ENCODE data around the gene NPHS1.
"Not testable (repeated sequence)": the region's sequence is repeated elsewhere in the genome, so short reads cannot be mapped to it uniquely, and the experiment has no call there.

The NPHS1 gene

DNA sequence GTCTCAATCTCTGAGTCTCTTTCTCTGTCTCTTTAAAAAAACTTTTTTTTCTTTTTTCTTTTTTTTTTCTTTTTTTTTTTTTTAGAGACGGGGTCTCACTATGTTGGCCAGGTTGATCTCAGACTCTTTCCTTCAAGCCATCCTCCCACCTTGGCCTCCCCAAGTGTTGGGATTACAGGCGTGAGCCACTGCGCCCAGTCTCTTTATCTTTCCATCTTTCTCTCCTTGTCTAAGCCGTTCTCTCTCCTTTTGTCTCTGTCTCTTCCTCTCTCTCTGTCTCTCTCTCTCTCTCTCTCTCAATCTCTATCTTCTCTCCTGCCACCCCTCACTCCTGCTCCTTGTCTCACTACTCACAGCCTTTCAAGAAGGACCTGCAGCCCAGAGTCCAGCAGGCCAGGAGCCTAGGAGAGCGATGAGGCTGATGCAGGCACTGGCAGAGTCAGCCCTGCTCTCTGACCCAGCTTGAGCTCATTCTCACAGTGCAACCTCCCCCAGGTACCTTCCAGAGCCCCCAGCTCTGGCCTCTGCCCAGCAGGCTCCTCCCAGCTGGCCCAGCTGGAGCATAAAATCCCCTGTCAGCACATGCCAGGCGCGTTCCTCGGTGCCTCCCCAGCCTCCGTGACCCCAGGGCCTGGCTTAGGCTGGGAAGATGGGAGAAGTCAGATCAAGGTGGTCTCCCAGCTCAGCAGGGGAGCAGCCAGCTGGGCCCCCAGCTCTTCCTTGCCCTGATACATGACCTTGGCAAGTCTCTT, at the start of gene NPHS1:
TSS of gene NPHS1 (minus strand) at position 476 of the 752 bp plus-strand sequence. CDS start 667 bp downstream, outside the sequence.
- no peak for DNase-seq (ENCODE audit: low read depth in 2 of 2)

- DNase-seq (ENCODE audit: low read depth in 2 of 2), result no peak
Measured at GRCh38 chr19:35901055-35901644, 48.8 kb upstream of the NPHS1 start.

DNA sequence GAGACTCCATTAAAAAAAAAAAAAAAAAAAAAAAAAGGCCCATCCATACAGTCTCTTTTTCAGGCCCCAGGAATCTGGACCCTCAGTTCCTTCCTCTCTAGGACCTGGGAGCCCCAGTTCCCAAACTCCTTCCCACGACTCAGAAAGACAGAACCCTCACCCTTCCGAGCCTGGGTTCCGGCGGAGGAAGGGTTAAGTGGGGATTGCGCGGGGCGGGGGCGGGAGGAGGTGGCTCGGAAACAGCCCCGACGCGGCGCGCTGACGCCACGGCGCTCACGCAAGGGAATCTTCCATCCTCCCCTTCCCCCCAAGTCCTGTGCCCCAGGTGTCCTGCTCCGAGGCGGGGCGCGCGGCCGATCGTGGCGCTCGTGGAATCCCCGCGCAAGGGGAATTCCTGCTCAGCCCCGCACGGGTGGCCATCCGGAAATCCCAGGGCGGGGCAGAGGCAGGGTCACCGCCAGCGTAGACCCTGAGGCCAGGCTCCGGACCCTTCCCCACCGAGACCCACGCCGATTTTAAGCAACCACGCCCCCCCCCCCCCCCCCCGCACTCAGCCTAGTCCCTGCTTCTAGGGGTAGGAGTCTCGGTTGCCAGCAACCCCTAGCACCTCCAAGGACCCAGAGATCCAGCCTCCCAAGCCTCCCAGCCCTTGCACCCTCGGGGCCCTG, 47.4 kb upstream of the NPHS1 start:
- DNase-seq (ENCODE audit: low read depth in 2 of 2), result peak; percentile 79 to 80

- no peak for DNase-seq (ENCODE audit: low read depth in 2 of 2)
Measured at GRCh38 chr19:35898499-35898809, 46.1 kb upstream of the NPHS1 start.

DNA sequence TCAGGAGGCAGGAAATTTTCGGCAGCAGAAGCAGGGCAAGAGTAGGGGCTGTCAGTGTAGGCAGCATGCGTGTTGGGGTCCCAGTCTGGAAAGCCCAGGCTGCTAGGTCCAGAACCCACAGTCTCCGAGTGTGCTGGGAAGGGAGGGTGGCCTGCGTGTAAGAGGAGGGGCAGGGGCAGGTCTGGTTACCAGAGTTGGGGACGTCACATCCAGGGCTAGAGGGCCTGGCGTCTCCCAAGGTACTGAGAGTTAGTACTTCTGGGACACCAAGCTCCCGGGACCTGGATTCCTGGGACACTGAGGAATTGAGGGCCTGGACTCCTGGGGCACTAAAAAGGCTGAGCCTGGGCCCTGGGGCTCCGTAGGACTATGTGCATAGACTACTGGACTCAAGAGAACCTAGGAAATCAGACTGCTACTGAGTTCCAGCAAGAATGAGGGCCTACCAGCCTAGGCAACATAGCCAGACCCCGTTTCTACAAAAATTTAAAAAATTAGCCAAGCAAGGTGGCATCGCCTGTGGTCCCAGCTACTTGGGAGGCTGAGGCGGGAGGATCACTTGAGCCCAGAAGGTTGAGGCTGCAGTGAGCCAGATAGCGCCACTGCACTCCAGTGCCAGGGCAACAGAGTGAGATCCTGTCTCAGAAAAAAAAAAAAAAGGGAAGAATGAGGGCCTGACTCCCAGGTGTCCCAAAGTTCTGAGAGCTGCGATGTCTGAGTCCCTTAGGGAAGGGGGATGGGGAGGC, 45.6 kb upstream of the NPHS1 start:
- no peak for DNase-seq (ENCODE audit: low read depth in 2 of 2)

- no peak for DNase-seq (ENCODE audit: low read depth in 2 of 2)
Measured at GRCh38 chr19:35896643-35897040, 44.3 kb upstream of the NPHS1 start.

DNA sequence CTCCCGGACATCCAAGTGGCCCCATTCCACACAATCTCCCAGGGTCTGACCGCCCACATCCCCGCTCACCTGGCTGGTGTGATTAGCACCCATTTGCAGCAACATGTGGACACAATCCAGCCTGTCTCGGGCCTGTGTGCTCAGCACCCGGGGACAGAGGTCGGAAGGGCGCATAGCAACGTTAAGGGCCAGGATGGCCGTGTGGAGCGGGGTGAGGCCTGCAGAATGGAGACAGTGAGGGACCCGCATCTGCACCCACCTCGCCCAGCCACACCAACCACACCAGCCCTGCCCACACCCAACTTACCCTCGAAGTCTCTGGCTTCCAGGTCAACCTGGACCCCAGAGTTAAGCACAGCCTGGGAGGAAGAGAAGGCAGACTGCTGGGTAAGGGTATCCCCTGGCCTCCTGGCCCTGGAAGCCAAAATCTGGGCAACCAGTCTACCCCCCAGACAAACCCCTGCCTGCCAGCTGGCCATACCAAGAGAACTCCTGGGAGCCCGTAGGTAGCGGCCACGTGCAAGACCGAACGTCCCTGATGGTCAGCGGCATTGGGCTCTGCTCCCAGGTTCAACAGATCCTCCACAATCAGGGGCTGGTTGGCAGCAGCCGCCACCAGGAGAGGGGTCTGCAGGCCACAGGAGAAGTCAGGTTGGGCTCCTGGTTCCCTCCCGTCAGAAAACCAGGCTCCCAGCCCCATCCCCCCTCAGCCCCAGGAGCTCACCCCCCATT, 43.8 kb upstream of the NPHS1 start:
- no peak for DNase-seq (ENCODE audit: low read depth in 2 of 2)

DNA sequence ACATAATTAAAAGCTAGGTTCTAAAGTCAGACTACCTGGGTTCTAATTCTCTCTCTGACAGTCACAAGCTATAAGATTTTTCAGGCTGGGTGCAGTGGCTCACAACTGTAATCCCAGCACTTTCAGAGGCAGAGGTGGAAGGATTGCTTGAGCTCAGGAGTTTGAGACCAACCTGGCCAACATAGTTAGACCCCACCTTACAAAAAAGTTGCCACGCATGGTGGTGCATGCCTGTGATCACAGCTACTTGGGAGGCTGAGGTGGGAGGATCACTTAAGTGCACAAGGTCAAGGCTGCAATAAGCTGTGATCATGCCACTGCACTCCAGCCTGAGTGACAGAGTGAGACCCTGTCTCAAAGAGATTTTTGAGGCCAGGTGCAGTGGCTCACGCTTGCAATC, 42.0 kb upstream of the NPHS1 start:
- no peak for DNase-seq (ENCODE audit: low read depth in 2 of 2)

DNA sequence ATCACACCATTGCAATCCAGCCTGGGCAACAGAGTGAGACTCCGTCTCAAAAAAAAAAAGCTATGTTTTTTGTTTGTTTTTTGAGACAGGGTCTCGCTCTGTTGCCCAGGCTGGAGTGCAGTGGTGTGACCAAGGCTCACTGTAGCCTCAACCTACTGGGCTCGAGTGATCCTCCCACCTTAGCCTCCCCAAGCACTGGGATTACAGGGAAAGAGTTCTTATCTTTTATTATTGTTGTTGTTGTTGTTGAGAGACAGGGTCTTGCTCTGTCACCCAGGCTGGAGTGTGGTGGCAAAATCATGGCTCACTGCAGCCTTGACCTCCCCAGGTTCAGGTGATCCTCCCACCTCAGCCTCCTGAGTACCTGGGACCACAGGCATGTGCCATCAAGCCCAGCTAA, 39.5 kb upstream of the NPHS1 start:
- DNase-seq (ENCODE audit: low read depth in 2 of 2), result not testable (repeated sequence)

DNA sequence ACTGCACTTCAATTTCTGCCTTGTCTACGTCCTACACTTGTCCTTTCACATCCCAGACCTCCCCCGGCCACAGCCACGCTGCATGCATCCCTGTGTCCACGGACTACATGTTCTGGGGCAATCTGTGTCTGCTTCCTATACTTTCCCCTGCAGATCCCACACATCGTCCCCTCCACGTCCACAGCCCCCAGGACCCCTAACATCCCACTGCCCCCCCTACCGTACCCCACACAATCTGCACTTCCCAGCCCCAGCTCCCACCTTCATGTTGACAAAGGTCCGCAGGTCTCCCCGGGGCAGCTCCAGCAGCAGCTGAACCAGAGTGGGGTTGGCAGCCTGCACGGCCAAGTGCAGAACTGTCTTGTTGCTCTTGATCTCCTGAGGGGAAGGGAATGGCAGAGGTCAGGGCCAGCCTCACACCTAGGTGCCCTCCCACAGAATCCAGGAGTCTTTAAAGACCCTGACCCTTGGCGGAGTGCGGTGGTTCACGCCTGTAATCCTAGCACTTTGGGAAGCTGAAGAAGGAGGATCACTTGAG, 37.9 kb upstream of the NPHS1 start:
- DNase-seq (ENCODE audit: low read depth in 2 of 2), result no peak

GRCh38 chr19:35889370-35890112, 37.2 kb upstream of the NPHS1 start:
- no peak for DNase-seq (ENCODE audit: low read depth in 2 of 2)

DNA sequence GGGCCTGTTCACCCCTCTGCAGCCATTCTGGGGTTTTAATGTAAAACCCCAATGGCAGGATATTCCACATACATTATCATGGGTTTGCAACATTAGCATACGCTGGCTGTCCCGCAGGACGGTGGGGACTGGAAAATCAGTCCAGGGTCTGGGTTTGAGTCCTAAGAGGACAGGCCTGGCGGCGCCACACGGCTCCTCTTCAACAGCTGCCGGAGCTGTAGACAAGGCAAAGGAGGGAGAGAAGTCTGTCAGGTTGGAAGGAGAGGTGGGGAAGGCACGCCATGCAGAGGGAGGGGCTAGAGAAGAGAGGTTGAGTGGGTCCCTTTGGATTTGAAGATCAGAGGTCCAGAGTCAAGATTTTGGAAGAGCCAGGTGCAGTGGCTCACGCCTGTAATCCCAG, 36.1 kb upstream of the NPHS1 start:
- DNase-seq (ENCODE audit: low read depth in 2 of 2), result no peak

DNA sequence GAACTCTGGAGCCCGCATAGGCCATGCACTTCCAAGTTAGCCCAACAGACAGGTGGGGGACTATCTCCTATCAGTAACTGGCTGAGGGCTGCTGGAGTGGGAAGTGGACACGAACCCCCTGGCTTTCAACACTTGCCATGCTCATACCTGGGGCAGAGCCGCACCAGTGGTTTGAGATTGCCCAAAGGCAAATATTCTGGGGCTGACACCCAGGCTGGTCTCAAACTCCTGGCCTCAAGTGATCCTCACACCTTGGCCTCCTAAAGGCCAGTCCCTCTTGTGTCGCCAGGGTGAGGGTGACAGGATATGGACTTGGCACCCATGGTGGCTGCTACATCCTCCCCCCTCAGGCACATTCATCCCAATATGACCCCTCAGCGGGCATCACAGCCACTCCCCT, 34.9 kb upstream of the NPHS1 start:
- no peak for DNase-seq (ENCODE audit: low read depth in 2 of 2)

GRCh38 chr19:35885904-35886303, 33.6 kb upstream of the NPHS1 start:
- DNase-seq (ENCODE audit: low read depth in 2 of 2), result no peak

DNA sequence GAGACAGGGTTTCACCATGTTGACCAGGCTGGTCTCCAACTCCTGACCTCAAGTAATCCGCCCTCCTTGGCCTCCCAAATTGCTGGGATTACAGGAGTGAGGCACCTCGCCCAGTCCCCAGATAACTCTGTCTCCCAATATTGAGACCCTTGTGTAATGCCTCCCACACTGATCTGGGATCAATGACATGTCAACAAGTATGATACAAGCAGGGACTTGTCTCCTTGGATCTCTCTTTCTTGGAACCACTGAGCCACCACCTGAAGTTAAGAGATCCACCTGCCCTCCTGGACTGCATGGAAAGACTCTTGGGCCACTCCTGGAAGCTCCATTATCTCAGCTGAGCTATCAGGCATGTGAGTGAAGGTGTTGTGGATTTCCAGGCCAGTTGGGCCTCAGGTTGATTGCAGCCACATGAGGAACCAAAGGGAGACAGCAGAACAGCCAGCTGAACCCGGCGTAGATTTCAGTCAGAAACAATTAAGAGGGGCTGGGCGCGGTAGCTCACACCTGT, 33.0 kb upstream of the NPHS1 start:
- DNase-seq (ENCODE audit: low read depth in 2 of 2), result no peak

GRCh38 chr19:35883882-35884281, 31.6 kb upstream of the NPHS1 start:
- DNase-seq (ENCODE audit: low read depth in 2 of 2), result no peak

DNA sequence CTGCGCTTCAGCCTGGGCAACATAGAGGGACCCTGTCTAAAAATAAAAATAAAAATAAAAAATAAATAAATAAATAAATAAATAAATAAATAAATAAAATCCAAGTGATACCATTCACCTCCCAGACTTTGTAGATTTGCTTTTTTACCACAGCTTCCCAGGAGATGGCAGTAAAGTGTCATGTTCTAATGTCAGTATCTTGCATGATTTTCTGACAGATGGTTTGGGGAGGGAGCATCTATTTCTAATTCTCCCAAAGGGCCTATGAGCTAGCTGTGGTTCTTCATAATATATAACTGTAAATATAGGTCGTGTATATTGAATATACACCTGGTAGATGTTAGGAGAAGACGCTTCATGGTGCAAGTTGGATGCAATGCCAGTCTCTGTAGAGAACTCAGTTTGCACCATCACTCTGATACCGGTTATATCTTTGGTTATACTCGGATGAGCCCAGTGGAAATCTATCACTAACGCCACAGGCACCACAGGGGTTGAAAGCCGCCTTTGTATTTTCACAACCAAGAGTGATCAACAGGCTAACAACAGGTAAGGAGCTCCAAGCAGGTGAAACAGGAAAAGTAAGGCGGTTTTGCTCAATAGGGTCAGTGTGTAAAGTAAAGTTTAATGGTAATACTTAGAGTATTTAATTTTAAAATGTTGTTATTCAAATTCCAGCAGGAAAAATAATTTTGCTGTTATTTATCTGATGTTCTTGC, 30.0 kb upstream of the NPHS1 start:
- DNase-seq (ENCODE audit: low read depth in 2 of 2), result no peak

DNA sequence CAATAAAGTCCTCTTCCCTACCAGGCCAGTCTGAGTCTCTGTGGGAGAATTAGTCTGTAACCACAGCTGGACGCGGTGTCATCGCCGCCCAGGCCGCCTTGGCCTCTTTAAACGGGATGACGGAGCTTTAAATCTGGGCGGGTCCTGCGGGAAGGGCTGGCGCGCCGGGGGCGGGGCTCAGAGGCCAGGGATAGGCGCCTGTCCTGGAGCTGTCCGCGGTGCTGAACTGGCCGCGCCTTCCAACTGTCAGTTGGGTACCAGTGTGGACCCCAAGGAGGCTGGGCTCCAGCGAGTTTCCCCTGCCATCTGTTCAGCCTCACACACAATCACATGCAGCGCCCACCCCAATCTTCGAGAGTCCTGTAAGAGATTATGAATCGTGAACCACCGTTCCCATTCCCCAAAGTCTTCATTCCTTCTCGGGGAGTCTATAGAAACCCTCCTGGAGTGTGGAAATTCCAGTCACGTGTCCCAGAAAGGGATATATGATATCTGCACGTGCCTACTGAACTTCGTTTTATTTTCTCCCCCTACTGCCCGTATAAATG, 27.5 kb upstream of the NPHS1 start:
- DNase-seq (ENCODE audit: low read depth in 2 of 2), result peak; percentile 62 to 80

GRCh38 chr19:35879068-35879467, 26.8 kb upstream of the NPHS1 start:
- no peak for DNase-seq (ENCODE audit: low read depth in 2 of 2)
